ENCODE data around the gene CXCR5.
"Not testable (repeated sequence)": the region's sequence is repeated elsewhere in the genome, so short reads cannot be mapped to it uniquely, and the experiment has no call there.

GRCh38 chr11:118842843-118843242, 40.8 kb upstream of the CXCR5 start:
- TF ChIP-seq, protein P1, sequence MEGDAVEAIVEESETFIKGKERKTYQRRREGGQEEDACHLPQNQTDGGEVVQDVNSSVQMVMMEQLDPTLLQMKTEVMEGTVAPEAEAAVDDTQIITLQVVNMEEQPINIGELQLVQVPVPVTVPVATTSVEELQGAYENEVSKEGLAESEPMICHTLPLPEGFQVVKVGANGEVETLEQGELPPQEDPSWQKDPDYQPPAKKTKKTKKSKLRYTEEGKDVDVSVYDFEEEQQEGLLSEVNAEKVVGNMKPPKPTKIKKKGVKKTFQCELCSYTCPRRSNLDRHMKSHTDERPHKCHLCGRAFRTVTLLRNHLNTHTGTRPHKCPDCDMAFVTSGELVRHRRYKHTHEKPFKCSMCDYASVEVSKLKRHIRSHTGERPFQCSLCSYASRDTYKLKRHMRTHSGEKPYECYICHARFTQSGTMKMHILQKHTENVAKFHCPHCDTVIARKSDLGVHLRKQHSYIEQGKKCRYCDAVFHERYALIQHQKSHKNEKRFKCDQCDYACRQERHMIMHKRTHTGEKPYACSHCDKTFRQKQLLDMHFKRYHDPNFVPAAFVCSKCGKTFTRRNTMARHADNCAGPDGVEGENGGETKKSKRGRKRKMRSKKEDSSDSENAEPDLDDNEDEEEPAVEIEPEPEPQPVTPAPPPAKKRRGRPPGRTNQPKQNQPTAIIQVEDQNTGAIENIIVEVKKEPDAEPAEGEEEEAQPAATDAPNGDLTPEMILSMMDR (conservative IDR thresholded peaks at IDR 0.05; ENCODE audit: low read depth, low read length) = not testable (repeated sequence)
- TF ChIP-seq SMC3 (IDR thresholded peaks at IDR 0.05; ENCODE audit: low read depth, low read length); CEBPB (IDR thresholded peaks at IDR 0.05; ENCODE audit: low read depth, low read length); RAD21 (IDR thresholded peaks at IDR 0.05; ENCODE audit: low read length); BHLHE40 (IDR thresholded peaks at IDR 0.05; ENCODE audit: low read depth, low read length); FOS (IDR thresholded peaks at IDR 0.05; ENCODE audit: low read depth, low read length); POLR2A (IDR thresholded peaks at IDR 0.05; ENCODE audit: low read depth, low read length); RCOR1 (IDR thresholded peaks at IDR 0.05; ENCODE audit: insufficient replicate concordance, low read length); CHD1 (IDR thresholded peaks at IDR 0.05; ENCODE audit: low read depth, low read length); USF2 (IDR thresholded peaks at IDR 0.05; ENCODE audit: low read depth, low read length); MAZ (IDR thresholded peaks at IDR 0.05; ENCODE audit: borderline replicate concordance, low read depth, low read length); NFE2L2 (IDR thresholded peaks at IDR 0.05; ENCODE audit: low read depth, low read length); MXI1 (IDR thresholded peaks at IDR 0.05; ENCODE audit: borderline replicate concordance, low read depth, low read length); RFX5 (IDR thresholded peaks at IDR 0.05; ENCODE audit: low read depth, low read length): not testable (repeated sequence)
